WI38 (cell line): ENCODE measurements around the gene BRMS1L.
A peak's percentile ranks its signal among the peaks of the same experiment; 100 is the strongest.

Source experiments
- H3K4me3 ChIP-seq: 2 replicates; pipeline ENCODE4 v1.5.1; 2011; ENCODE audit warnings: low read depth, mild to moderate bottlenecking, control low read depth, low read length
- CTCF ChIP-seq: IDR thresholded peaks from 2 replicates; pipeline ENCODE4 v1.5.1; 2012; ENCODE audit warnings: low read depth, mild to moderate bottlenecking, control low read depth, low read length

BRMS1L gene

GRCh38 chr14:35879151-35879648, 53.1 kb downstream of the BRMS1L start:
- TF ChIP-seq CTCF = no peak
- H3K4me3 ChIP-seq = peak overlapping the region; percentile 16; the same call in 1 of the 2 replicates

- H3K4me3 ChIP-seq = no peak overlapping the region
- peak; percentile 7; the same call in 1 of the 2 replicates for TF ChIP-seq CTCF
Measured at GRCh38 chr14:35879654-35880249, 53.6 kb downstream of the BRMS1L start.

- H3K4me3 ChIP-seq = no peak overlapping the region
- TF ChIP-seq CTCF = no peak
Measured at GRCh38 chr14:35881280-35881679, 55.1 kb downstream of the BRMS1L start.

- H3K4me3 ChIP-seq = no peak overlapping the region
- TF ChIP-seq CTCF = peak; percentile 54
Measured at GRCh38 chr14:35883677-35884293, 57.6 kb downstream of the BRMS1L start.

- no peak overlapping the region for H3K4me3 ChIP-seq
- no peak for TF ChIP-seq CTCF
Measured at GRCh38 chr14:35890308-35890707, 64.2 kb downstream of the BRMS1L start.

GRCh38 chr14:35895256-35895655, 69.1 kb downstream of the BRMS1L start:
- no peak overlapping the region for H3K4me3 ChIP-seq
- no peak for TF ChIP-seq CTCF

- no peak overlapping the region for H3K4me3 ChIP-seq
- TF ChIP-seq CTCF = no peak
Measured at GRCh38 chr14:35897616-35898111, 71.5 kb downstream of the BRMS1L start.
